ENCODE results near the gene TDP2.

TDP2 gene

DNA sequence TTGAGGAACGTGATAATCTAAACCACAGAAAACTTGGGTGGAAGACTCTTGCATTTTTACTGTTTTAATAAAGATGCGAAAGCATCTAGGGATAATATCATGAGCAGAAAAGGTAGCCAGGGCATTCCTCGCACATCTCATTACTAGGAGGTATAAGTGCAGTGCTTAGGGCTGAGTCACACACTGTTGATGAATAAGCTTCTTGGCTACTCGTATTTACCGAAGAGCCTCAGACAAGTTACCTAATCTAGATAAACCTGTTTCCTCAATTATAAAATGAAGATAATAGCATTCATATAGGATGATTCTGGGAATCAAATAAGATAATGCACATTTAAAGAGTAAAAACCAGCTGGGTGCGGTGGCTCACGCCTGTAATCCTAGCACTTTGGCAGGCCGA, 19.9 kb downstream of the TDP2 start:
- no peak overlapping the region for H3K27ac ChIP-seq (replicated peaks)
- TF ChIP-seq, protein P1, sequence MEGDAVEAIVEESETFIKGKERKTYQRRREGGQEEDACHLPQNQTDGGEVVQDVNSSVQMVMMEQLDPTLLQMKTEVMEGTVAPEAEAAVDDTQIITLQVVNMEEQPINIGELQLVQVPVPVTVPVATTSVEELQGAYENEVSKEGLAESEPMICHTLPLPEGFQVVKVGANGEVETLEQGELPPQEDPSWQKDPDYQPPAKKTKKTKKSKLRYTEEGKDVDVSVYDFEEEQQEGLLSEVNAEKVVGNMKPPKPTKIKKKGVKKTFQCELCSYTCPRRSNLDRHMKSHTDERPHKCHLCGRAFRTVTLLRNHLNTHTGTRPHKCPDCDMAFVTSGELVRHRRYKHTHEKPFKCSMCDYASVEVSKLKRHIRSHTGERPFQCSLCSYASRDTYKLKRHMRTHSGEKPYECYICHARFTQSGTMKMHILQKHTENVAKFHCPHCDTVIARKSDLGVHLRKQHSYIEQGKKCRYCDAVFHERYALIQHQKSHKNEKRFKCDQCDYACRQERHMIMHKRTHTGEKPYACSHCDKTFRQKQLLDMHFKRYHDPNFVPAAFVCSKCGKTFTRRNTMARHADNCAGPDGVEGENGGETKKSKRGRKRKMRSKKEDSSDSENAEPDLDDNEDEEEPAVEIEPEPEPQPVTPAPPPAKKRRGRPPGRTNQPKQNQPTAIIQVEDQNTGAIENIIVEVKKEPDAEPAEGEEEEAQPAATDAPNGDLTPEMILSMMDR (IDR thresholded peaks at IDR 0.05; ENCODE audit: insufficient read depth, low read length) = no peak
- TF ChIP-seq GABPA (IDR thresholded peaks at IDR 0.05; ENCODE audit: low read depth) = no peak
- TF ChIP-seq SPI1 (IDR thresholded peaks at IDR 0.05; ENCODE audit: borderline replicate concordance, low read depth) = no peak
- TF ChIP-seq POLR2AphosphoS5 (IDR thresholded peaks at IDR 0.05; ENCODE audit: low read depth) = no peak
- TF ChIP-seq, protein P2, sequence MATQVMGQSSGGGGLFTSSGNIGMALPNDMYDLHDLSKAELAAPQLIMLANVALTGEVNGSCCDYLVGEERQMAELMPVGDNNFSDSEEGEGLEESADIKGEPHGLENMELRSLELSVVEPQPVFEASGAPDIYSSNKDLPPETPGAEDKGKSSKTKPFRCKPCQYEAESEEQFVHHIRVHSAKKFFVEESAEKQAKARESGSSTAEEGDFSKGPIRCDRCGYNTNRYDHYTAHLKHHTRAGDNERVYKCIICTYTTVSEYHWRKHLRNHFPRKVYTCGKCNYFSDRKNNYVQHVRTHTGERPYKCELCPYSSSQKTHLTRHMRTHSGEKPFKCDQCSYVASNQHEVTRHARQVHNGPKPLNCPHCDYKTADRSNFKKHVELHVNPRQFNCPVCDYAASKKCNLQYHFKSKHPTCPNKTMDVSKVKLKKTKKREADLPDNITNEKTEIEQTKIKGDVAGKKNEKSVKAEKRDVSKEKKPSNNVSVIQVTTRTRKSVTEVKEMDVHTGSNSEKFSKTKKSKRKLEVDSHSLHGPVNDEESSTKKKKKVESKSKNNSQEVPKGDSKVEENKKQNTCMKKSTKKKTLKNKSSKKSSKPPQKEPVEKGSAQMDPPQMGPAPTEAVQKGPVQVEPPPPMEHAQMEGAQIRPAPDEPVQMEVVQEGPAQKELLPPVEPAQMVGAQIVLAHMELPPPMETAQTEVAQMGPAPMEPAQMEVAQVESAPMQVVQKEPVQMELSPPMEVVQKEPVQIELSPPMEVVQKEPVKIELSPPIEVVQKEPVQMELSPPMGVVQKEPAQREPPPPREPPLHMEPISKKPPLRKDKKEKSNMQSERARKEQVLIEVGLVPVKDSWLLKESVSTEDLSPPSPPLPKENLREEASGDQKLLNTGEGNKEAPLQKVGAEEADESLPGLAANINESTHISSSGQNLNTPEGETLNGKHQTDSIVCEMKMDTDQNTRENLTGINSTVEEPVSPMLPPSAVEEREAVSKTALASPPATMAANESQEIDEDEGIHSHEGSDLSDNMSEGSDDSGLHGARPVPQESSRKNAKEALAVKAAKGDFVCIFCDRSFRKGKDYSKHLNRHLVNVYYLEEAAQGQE (IDR thresholded peaks at IDR 0.05; ENCODE audit: insufficient replicate concordance, low read depth) = no peak
- peaks cover 6% of the 10 kb centered on the region for H3K27me3 ChIP-seq (ENCODE audit: insufficient read depth, poor library complexity, severe bottlenecking)
- DNase-seq (ENCODE audit: low read depth in 1 of 2, low spot score in 1 of 2) = no peak
- no peak overlapping the region for H3K4me3 ChIP-seq (replicated peaks; ENCODE audit: insufficient read depth, low read length)

DNA sequence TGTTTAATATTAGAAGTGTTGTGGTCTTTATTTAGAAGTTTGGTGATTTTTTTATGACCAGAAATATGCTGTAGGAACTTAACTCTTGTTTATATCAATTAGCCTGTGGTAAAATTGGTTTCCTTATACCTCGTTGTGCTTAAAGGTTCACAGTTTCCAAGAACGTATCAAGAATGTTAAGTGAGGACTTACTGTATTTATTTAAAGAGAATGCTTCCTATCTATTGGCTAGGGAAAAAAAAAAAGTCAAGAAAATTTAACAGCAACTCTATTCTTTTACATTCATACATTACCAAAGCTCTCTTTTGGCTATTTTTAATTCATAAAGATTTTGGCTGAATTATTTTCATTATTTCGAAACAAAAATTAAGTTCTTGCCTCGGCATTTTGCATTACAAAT, 22.3 kb downstream of the TDP2 start:
- Histone ChIP-seq H3K4me3 (replicated peaks; ENCODE audit: insufficient read depth, low read length) (no peak overlapping the region), H3K27ac (replicated peaks) (no peak overlapping the region), H3K27me3 (ENCODE audit: insufficient read depth, poor library complexity, severe bottlenecking) (peaks cover 6% of the 10 kb centered on the region)
- TF ChIP-seq, protein P2 (IDR thresholded peaks at IDR 0.05; ENCODE audit: insufficient replicate concordance, low read depth) = no peak
- TF ChIP-seq POLR2AphosphoS5 (IDR thresholded peaks at IDR 0.05; ENCODE audit: low read depth) (no peak), SPI1 (IDR thresholded peaks at IDR 0.05; ENCODE audit: borderline replicate concordance, low read depth) (no peak), GABPA (IDR thresholded peaks at IDR 0.05; ENCODE audit: low read depth) (no peak)
- TF ChIP-seq, protein P1 (IDR thresholded peaks at IDR 0.05; ENCODE audit: insufficient read depth, low read length) = no peak
- no peak for DNase-seq (ENCODE audit: low read depth in 1 of 2, low spot score in 1 of 2)

DNA sequence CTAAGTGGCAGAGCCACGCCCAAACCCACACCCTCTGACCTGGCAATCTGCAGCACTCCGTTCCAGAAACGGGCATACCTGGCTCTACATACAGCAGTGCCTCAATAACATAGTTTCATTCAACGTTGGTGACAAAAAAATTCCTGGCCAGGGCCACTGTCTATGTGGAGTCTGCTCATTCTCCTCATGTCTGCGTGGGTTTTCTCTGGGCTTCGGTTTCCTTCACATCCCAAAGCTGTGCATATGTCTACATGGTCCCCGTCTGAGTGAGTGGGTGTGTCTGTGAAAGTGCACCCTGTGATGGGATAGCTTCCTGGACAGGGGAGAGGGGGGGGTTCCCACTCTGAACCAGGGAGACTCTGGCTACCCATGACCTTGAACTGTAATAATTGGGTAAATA, 22.8 kb downstream of the TDP2 start:
- DNase-seq (ENCODE audit: low read depth in 1 of 2, low spot score in 1 of 2) = no peak
- H3K27me3 ChIP-seq (ENCODE audit: insufficient read depth, poor library complexity, severe bottlenecking) = peaks cover 6% of the 10 kb centered on the region
- TF ChIP-seq, protein P2 (IDR thresholded peaks at IDR 0.05; ENCODE audit: insufficient replicate concordance, low read depth) = no peak
- no peak for TF ChIP-seq POLR2AphosphoS5 (IDR thresholded peaks at IDR 0.05; ENCODE audit: low read depth)
- no peak overlapping the region for H3K4me3 ChIP-seq (replicated peaks; ENCODE audit: insufficient read depth, low read length)
- H3K27ac ChIP-seq (replicated peaks) = no peak overlapping the region

DNA sequence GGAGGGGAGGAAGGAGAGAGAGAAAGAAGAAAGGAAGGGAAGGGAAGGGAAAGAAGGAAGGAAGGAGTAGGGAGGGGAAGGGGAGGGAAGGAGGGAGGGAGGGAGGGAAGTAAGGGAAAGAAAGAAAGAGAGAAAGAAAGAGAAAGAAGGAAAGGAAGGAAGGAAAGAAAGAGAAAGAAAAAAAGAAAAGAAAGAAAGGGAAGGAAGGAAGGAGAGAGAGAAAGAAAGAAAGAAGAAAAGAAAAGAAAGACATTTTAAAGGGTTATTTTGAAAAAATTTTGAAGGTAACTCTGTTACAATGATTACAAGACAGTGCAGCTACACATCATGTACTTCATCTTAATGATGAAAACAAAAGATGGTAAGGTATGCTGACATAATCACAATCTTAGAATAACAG, 24.6 kb downstream of the TDP2 start:
- Histone ChIP-seq H3K27ac (replicated peaks) (no peak overlapping the region), H3K27me3 (ENCODE audit: insufficient read depth, poor library complexity, severe bottlenecking) (peaks cover 6% of the 10 kb centered on the region), H3K4me3 (replicated peaks; ENCODE audit: insufficient read depth, low read length) (no peak overlapping the region)
- no peak for DNase-seq (ENCODE audit: low read depth in 1 of 2, low spot score in 1 of 2)
- TF ChIP-seq POLR2AphosphoS5 (IDR thresholded peaks at IDR 0.05; ENCODE audit: low read depth) (no peak), GABPA (IDR thresholded peaks at IDR 0.05; ENCODE audit: low read depth) (no peak), SPI1 (IDR thresholded peaks at IDR 0.05; ENCODE audit: borderline replicate concordance, low read depth) (no peak)
- TF ChIP-seq, protein P1 (IDR thresholded peaks at IDR 0.05; ENCODE audit: insufficient read depth, low read length) = no peak
- TF ChIP-seq, protein P2 (IDR thresholded peaks at IDR 0.05; ENCODE audit: insufficient replicate concordance, low read depth) = no peak

Measured in HL-60 (cell line).